ENCODE data around the gene ZBTB11.
"Not testable (repeated sequence)": the region's sequence is repeated elsewhere in the genome, so short reads cannot be mapped to it uniquely, and the experiment has no call there.

Gene ZBTB11

GRCh38 chr3:101643861-101644613, 32.9 kb downstream of the ZBTB11 start:
- DNase-seq = no peak

GRCh38 chr3:101643009-101643844, 33.7 kb downstream of the ZBTB11 start:
- no peak for DNase-seq

GRCh38 chr3:101642441-101642840, 34.5 kb downstream of the ZBTB11 start:
- DNase-seq = no peak

- not testable (repeated sequence) for DNase-seq
Observed at GRCh38 chr3:101641397-101642115, 35.4 kb downstream of the ZBTB11 start.

- DNase-seq = no peak
Observed at GRCh38 chr3:101640256-101640655, 36.7 kb downstream of the ZBTB11 start.

- DNase-seq = no peak
Observed at GRCh38 chr3:101639280-101639963, 37.5 kb downstream of the ZBTB11 start.

- DNase-seq = no peak
Observed at GRCh38 chr3:101638261-101638745, 38.6 kb downstream of the ZBTB11 start.

GRCh38 chr3:101637451-101637850, 39.5 kb downstream of the ZBTB11 start:
- DNase-seq = no peak

GRCh38 chr3:101635954-101636798, 40.8 kb downstream of the ZBTB11 start:
- DNase-seq = no peak

GRCh38 chr3:101635345-101635744, 41.6 kb downstream of the ZBTB11 start:
- no peak for DNase-seq

GRCh38 chr3:101634591-101635196, 42.2 kb downstream of the ZBTB11 start:
- DNase-seq = no peak

- no peak for DNase-seq
Observed at GRCh38 chr3:101633186-101633585, 43.7 kb downstream of the ZBTB11 start.

GRCh38 chr3:101632586-101632985, 44.3 kb downstream of the ZBTB11 start:
- no peak for DNase-seq

- DNase-seq = not testable (repeated sequence)
Observed at GRCh38 chr3:101631959-101632358, 45.0 kb downstream of the ZBTB11 start.

- no peak for DNase-seq
Observed at GRCh38 chr3:101631098-101631796, 45.7 kb downstream of the ZBTB11 start.

- no peak for DNase-seq
Observed at GRCh38 chr3:101629219-101629618, 47.7 kb downstream of the ZBTB11 start.

- DNase-seq = no peak
Observed at GRCh38 chr3:101625879-101626278, 51.1 kb downstream of the ZBTB11 start.

GRCh38 chr3:101624857-101625256, 52.1 kb downstream of the ZBTB11 start:
- DNase-seq = no peak

- DNase-seq = no peak
Observed at GRCh38 chr3:101623656-101624055, 53.3 kb downstream of the ZBTB11 start.

- DNase-seq = no peak
Observed at GRCh38 chr3:101619734-101620133, 57.2 kb downstream of the ZBTB11 start.

GRCh38 chr3:101618726-101619125, 58.2 kb downstream of the ZBTB11 start:
- no peak for DNase-seq
